Measurements from ENCODE around the gene LRRC8B. TPM values are rescaled to one million over a fixed set of nuclear protein-coding genes. Genes with fewer than 3 reads are reported as not detected.

The LRRC8B gene
- total and polyA plus RNA-seq, 9 donors, result 2.4 to 4.7 (median 2.8) TPM

DNA sequence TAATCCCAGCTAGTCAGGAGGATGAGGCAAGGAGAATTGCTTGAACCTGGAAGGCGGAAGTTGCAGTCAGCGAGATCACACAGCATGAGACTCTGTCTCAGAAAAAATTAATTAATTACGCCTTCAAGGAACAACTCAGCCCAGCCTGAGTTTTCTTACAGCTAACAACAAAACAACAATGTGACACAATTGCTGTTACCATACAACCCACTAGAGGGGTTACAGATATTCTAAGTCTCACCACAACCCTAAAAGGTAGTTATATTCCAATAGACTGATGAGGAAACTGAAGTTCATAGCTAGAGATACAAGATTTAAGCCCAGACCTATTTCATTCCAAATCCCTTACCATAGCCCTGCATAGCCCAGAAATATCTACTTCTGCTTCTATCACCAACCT, 105.4 kb downstream of the LRRC8B start:
- H3K9me3 ChIP-seq (replicated peaks; ENCODE audit: control insufficient read depth, low read depth, low read length), result no peaks in the 10 kb centered on the region
- H3K27me3 ChIP-seq (ENCODE audit: control insufficient read depth, insufficient read depth, low read length), result peaks cover 9% of the 10 kb centered on the region
- H3K4me1 ChIP-seq (ENCODE audit: control insufficient read depth, insufficient read depth, low read length), result peaks cover 15% of the 10 kb centered on the region
- no peak overlapping the region for H3K27ac ChIP-seq (ENCODE audit: low read length)
- no peak overlapping the region for H3K4me3 ChIP-seq (ENCODE audit: low read length)
- 100% methylated on average over 2 of the region's 3 CpGs for WGBS (ENCODE audit: insufficient coverage)
- H3K36me3 ChIP-seq (ENCODE audit: control insufficient read depth, insufficient read depth, low read length), result no peaks in the 10 kb centered on the region
- no peak for DNase-seq

DNA sequence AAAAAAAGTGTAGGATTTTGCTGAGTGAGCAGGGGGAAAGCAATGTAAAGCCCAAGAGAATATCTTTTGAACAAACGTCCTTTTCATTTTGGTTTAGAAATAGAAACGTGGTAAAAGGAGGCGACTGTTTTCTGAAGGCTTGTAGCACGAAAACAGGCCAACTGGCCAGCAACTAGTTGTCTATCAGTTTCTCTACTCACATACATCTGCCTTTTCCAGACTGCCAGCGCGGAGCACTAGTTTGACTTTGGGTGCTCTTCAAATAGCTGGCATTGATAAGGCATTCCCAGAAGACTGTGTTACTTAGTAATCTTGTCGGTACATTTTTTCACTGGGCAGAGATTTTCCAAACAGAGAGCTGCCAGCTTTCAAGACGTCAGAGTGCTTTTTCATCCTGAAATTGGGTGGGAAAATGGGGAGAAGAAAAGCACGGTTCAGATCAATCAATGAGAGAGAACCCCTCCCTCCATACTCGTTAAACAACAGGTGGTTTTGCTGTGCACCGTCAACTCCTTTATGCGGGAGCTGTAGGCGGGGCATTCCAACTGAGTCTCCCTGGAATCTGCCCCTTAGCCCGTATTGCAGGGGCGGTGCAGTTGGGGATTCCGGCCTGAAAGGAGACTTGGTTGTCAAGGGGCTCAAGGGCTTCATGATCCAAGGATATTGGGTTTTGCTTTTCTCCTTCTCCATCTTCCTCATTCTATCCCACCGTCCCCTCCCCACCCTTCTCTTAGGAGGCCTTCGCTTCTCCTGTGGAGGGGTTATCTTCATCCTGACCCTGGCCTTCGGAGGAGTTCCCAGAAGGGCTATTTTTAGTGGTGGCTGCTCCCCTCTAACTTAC, 107.4 kb downstream of the LRRC8B start:
- Histone ChIP-seq H3K27ac (ENCODE audit: low read length) (peak overlapping the region; percentile 71), H3K9me3 (replicated peaks; ENCODE audit: control insufficient read depth, low read depth, low read length) (no peaks in the 10 kb centered on the region), H3K4me3 (ENCODE audit: low read length) (peak overlapping the region; percentile 77), H3K27me3 (ENCODE audit: control insufficient read depth, insufficient read depth, low read length) (peaks cover 9% of the 10 kb centered on the region), H3K4me1 (ENCODE audit: control insufficient read depth, insufficient read depth, low read length) (peaks cover 15% of the 10 kb centered on the region), H3K36me3 (ENCODE audit: control insufficient read depth, insufficient read depth, low read length) (no peaks in the 10 kb centered on the region)
- DNase-seq, result peak; percentile 22
- 28% methylated on average over 7 of the region's 19 CpGs for WGBS (ENCODE audit: insufficient coverage)

DNA sequence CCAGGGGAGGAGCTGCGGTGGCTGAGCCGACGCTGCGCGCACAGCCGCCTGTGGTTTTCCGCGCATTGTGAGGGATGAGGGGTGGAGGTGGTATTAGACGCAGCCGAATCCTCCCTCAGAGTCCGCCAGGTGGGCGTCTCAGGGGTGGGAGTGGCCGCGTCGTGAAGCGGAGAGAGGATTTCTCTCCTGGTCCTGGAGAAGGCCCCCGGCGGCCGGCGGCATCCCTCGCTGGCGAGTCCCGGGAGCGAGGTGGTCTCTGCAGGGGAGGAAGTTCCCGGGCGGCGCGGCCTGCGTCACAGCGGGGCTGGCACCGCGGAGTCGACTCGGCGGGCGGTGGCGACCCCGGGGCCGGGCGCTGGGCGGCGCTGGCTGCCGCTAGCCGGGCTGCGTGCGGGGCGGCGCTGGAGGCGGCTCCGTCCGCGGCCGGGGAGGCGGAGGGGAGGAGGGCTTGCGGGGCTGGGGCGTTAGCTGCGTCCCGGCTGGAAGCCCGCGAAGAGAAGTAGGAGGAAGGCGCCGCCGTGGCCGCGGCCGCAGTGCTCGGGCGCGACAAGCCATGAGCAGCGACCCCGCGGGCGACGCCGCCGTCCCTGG, 108.1 kb downstream of the LRRC8B start, which contains the start of gene LRRC8C:
TSS of gene LRRC8C (plus strand) at position 464 of the 591 bp plus-strand sequence. CDS start 53,354 bp downstream, outside the sequence.
- peak within 1 kb of the TSS; percentile 71 for H3K27ac ChIP-seq (ENCODE audit: low read length)
- H3K4me1 ChIP-seq (ENCODE audit: control insufficient read depth, insufficient read depth, low read length), result peaks cover 15% of the 10 kb centered on the region
- peak within 1 kb of the TSS; percentile 77 for H3K4me3 ChIP-seq (ENCODE audit: low read length)
- peaks cover 9% of the 10 kb centered on the region for H3K27me3 ChIP-seq (ENCODE audit: control insufficient read depth, insufficient read depth, low read length)
- WGBS (ENCODE audit: insufficient coverage), result under 1% methylated on average over 61 of the region's 76 CpGs
- H3K36me3 ChIP-seq (ENCODE audit: control insufficient read depth, insufficient read depth, low read length), result no peaks in the 10 kb centered on the region
- DNase-seq, result peak; percentile 92
- H3K9me3 ChIP-seq (replicated peaks; ENCODE audit: control insufficient read depth, low read depth, low read length), result no peaks in the 10 kb centered on the region

DNA sequence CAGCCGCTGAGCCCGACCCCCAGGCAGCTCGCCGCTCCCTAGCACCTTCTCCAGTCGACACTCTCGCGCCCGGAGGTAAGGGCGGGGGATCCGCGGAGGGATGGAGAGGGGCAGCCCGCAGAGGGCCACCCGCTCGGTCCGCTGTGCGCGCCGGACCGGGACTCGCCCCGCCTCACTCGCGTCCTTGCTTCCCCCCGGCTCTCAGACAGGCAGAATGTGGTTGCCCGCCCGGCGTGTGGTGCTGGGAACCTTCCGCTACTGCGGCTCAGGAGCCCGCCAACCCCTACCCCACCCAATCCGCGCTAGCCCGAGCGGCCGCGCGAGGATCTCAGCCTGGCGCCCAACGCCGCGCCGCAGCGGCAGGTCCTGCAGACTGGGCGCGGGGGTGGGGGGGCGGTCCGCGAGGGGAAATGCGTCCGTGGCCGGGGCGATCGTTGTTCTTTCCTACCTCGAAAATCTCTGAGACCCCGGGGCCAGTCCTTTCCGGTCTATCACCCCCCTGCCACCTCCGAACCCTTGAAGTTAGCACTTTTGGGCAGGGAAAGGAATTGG, 108.7 kb downstream of the LRRC8B start:
- Histone ChIP-seq H3K27me3 (ENCODE audit: control insufficient read depth, insufficient read depth, low read length) (peaks cover 9% of the 10 kb centered on the region), H3K4me3 (ENCODE audit: low read length) (peak overlapping the region; percentile 77), H3K36me3 (ENCODE audit: control insufficient read depth, insufficient read depth, low read length) (no peaks in the 10 kb centered on the region), H3K4me1 (ENCODE audit: control insufficient read depth, insufficient read depth, low read length) (peaks cover 15% of the 10 kb centered on the region), H3K27ac (ENCODE audit: low read length) (peak overlapping the region; percentile 61), H3K9me3 (replicated peaks; ENCODE audit: control insufficient read depth, low read depth, low read length) (no peaks in the 10 kb centered on the region)
- peak; percentile 65 for DNase-seq
- under 1% methylated on average over 44 of the region's 57 CpGs for WGBS (ENCODE audit: insufficient coverage)

DNA sequence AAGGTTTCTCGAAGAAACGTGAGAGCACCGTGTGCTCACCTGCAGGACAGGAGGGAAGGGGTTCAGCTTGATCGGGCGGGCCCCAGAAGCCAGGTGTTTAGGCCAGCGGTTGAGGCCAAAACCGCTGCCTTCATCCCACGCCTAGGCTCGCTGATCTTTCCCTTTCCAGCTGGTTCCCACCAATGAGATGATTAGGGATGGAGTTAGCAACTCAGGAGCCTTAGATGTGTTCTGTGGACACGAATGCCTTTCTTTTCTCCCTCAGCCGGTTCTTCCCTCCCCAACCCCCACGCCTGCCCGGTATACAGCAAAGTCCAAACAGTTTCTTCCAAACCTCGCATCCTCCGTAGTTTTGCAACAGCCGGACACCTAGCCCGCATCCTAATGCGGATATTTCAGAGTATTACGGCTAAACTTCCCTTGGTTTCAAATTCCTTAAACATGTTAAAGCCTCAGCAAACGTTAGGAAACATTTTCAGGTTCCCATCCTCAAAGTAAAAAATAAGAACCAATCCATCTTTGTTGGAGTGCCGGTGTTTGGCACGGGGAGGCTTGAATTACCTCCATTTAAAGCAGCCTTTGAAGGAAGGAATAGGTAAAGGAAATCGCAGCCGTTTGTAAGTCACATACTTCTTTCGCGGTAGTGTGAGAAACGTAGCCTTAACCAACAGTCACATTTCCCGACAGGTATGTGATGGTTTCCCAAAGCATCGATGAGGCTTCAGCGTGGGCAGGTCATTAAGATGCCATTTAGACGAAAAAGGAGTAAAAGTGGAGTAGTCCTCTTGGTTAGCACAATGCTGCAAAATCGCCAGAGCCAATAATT, 109.4 kb downstream of the LRRC8B start:
- 8% methylated on average over 12 of the region's 32 CpGs for WGBS (ENCODE audit: insufficient coverage)
- Histone ChIP-seq H3K9me3 (replicated peaks; ENCODE audit: control insufficient read depth, low read depth, low read length) (no peaks in the 10 kb centered on the region), H3K36me3 (ENCODE audit: control insufficient read depth, insufficient read depth, low read length) (no peaks in the 10 kb centered on the region), H3K27ac (ENCODE audit: low read length) (peak overlapping the region; percentile 16), H3K27me3 (ENCODE audit: control insufficient read depth, insufficient read depth, low read length) (peaks cover 9% of the 10 kb centered on the region), H3K4me1 (ENCODE audit: control insufficient read depth, insufficient read depth, low read length) (peaks cover 15% of the 10 kb centered on the region), H3K4me3 (ENCODE audit: low read length) (peak overlapping the region; percentile 77)
- peak; percentile 60 for DNase-seq

DNA sequence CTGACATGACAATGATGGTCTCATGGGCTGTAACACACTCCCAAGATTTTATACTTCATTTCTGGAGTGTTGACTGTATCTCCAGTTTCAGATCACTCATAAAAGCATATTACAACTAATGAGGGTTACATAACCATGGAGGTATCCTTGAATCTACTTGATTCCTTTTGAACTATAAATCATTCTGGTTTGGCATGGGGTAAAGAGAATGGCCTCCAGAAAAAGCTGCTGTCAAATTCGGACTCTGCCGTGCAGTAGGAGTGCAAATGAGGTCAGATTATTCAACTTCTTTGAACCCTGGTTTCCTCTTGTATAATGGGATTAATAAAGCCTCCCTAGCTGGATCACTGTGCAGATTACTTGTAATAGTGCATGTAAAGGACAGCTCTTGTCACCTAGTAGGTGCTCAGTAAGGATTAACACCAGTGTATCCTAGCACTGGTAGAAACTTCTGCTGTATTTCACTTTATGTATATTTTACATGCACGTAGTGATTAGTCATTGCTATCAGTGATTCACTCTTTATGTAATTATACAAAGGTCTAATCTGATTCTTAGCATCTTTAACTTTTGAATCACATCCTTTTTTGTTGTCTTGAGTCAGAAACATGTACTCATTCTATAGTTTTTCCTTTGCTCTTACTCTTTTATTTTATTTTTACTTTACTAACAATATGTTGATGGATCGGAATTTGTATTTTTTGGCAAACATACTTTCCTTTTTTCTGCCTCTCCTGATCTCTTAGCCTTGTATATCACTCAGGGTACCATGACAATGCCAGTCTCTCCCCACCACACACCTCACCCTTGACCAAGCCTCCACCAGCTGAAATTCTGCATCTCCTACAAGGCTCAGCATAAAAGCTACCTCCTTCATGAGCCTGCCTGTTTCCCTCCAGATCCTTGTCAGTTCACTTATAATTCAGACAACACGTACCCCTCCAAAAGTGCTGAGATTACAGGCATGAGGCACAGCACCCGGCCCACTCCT, 111.5 kb downstream of the LRRC8B start:
- Histone ChIP-seq H3K4me1 (ENCODE audit: control insufficient read depth, insufficient read depth, low read length) (peaks cover 15% of the 10 kb centered on the region), H3K4me3 (ENCODE audit: low read length) (no peak overlapping the region)

DNA sequence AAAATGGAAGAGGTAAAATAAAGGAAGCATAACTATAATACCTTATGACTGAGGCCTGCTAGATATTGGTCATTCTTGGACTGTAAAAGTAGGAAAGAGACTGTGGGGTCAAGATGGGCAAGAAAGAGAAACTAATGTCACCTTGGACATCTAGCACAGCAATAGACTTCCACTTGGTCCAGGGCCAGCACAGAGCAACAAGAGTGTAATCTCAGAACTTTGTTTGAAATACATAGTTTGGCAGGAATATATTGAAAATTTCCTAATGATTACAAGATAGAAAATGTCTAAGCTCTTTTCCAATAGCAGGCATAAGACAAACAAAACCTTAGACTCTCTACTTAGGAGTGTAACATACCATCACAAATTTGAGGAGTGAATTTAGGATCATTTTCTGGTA, 112.9 kb downstream of the LRRC8B start:
- Histone ChIP-seq H3K27me3 (ENCODE audit: control insufficient read depth, insufficient read depth, low read length) (peaks cover 6% of the 10 kb centered on the region), H3K36me3 (ENCODE audit: control insufficient read depth, insufficient read depth, low read length) (no peaks in the 10 kb centered on the region), H3K4me1 (ENCODE audit: control insufficient read depth, insufficient read depth, low read length) (peaks cover 8% of the 10 kb centered on the region), H3K27ac (ENCODE audit: low read length) (no peak overlapping the region), H3K4me3 (ENCODE audit: low read length) (no peak overlapping the region), H3K9me3 (replicated peaks; ENCODE audit: control insufficient read depth, low read depth, low read length) (no peaks in the 10 kb centered on the region)
- DNase-seq, result no peak

More for the DNA sequence above, 111.5 kb downstream of the LRRC8B start:
- Histone ChIP-seq H3K27ac (ENCODE audit: low read length) (no peak overlapping the region), H3K36me3 (ENCODE audit: control insufficient read depth, insufficient read depth, low read length) (no peaks in the 10 kb centered on the region), H3K27me3 (ENCODE audit: control insufficient read depth, insufficient read depth, low read length) (peaks cover 9% of the 10 kb centered on the region), H3K9me3 (replicated peaks; ENCODE audit: control insufficient read depth, low read depth, low read length) (no peaks in the 10 kb centered on the region)
- DNase-seq, result no peak
- 73% methylated on average over 3 of the region's 6 CpGs for WGBS (ENCODE audit: insufficient coverage)

DNA sequence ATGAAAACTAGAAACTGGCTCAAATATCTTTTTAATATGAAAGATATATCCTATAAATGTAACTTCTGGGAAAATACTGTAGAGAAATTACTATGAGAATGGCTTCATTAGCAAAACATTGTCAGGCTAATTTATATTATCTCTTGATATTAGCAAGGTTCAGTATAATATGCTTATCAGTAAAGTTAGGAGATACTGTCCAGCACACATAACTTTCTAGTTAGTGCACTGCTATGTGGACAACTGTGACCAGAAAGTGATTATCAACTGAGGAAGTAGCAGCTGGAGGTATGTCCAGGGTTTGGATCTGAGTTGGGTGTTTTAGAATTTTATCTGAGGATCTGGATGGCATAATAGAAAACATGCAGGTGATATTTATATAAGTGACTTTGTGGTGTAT, 115.8 kb downstream of the LRRC8B start:
- no peaks in the 10 kb centered on the region for H3K9me3 ChIP-seq (replicated peaks; ENCODE audit: control insufficient read depth, low read depth, low read length)
- no peaks in the 10 kb centered on the region for H3K4me1 ChIP-seq (ENCODE audit: control insufficient read depth, insufficient read depth, low read length)
- no peak for DNase-seq
- no peaks in the 10 kb centered on the region for H3K36me3 ChIP-seq (ENCODE audit: control insufficient read depth, insufficient read depth, low read length)
- H3K27ac ChIP-seq (ENCODE audit: low read length), result no peak overlapping the region
- H3K4me3 ChIP-seq (ENCODE audit: low read length), result no peak overlapping the region
- H3K27me3 ChIP-seq (ENCODE audit: control insufficient read depth, insufficient read depth, low read length), result no peaks in the 10 kb centered on the region

DNA sequence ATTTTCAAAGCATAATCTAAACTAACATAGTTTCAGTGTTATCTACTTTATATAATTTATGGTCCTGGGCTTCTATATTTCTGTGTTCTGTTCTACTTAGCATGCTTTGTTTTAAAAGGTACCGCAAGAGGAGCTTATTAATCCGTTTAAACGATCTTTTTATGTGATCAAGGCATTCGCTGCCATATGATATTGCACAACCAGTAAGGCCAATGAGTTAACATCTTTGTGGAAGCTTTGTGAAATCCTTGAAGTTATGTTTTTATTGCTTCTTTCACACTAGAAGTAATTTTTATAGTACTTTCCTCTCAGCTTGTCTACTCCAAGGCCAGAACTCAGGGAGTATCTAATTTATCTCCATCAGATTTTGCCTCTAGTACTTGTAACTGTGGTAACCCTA, 117.2 kb downstream of the LRRC8B start:
- no CpG with 5 or more reads among the region's 4 CpGs for WGBS (ENCODE audit: insufficient coverage)
- Histone ChIP-seq H3K27me3 (ENCODE audit: control insufficient read depth, insufficient read depth, low read length) (no peaks in the 10 kb centered on the region), H3K4me1 (ENCODE audit: control insufficient read depth, insufficient read depth, low read length) (no peaks in the 10 kb centered on the region), H3K9me3 (replicated peaks; ENCODE audit: control insufficient read depth, low read depth, low read length) (no peaks in the 10 kb centered on the region), H3K36me3 (ENCODE audit: control insufficient read depth, insufficient read depth, low read length) (no peaks in the 10 kb centered on the region), H3K4me3 (ENCODE audit: low read length) (no peak overlapping the region), H3K27ac (ENCODE audit: low read length) (no peak overlapping the region)
- DNase-seq, result no peak
